GM10266 (cell line): ENCODE data around the gene TSHZ2.

ENCODE experiments used
- DNase-seq: peaks from one replicate; pipeline ENCODE4 v3.0.0; 2012; ENCODE audit errors: extremely low spot score
- CTCF ChIP-seq: IDR thresholded peaks from 2 replicates; pipeline ENCODE4 v1.5.1; 2012; ENCODE audit warnings: mild to moderate bottlenecking, low read depth; ENCODE audit not compliant: control insufficient read depth, insufficient read depth; ENCODE audit errors: missing control alignments

The TSHZ2 gene

GRCh38 chr20:53302695-53303412, 330.7 kb downstream of the TSHZ2 start:
- TF ChIP-seq CTCF, result no peak
- no peak for DNase-seq

GRCh38 chr20:53303413-53303760, 331.2 kb downstream of the TSHZ2 start:
- DNase-seq, result no peak
- no peak for TF ChIP-seq CTCF

- TF ChIP-seq CTCF, result no peak
- no peak for DNase-seq
Observed at GRCh38 chr20:53304146-53304545, 332.0 kb downstream of the TSHZ2 start.

- no peak for TF ChIP-seq CTCF
- DNase-seq, result no peak
Observed at GRCh38 chr20:53306192-53306805, 334.1 kb downstream of the TSHZ2 start.

- no peak for TF ChIP-seq CTCF
Observed at GRCh38 chr20:53307964-53308597, 335.9 kb downstream of the TSHZ2 start.

GRCh38 chr20:53309515-53309914, 337.4 kb downstream of the TSHZ2 start:
- no peak for TF ChIP-seq CTCF
- DNase-seq, result no peak

More at GRCh38 chr20:53307964-53308597, 335.9 kb downstream of the TSHZ2 start:
- DNase-seq, result no peak

GRCh38 chr20:53312957-53313356, 340.8 kb downstream of the TSHZ2 start:
- TF ChIP-seq CTCF, result no peak
- DNase-seq, result no peak
